ENCODE results near the gene SSBP3. TPM values are rescaled to one million over a fixed set of nuclear protein-coding genes. Genes with fewer than 3 reads are reported as not detected.
A peak's percentile ranks its signal among the peaks of the same experiment; 100 is the strongest.

SSBP3 gene
- total RNA-seq, 1 donor from 2014 or later = 21.7 TPM

- no peak for ATAC-seq
Measured at GRCh38 chr1:54375298-54375697, 30.9 kb downstream of the SSBP3 start.

GRCh38 chr1:54374766-54375165 lies 31.4 kb downstream of the SSBP3 start:
- ATAC-seq = no peak
- no peak for DNase-seq (ENCODE audit: low spot score)

More at GRCh38 chr1:54375298-54375697, 30.9 kb downstream of the SSBP3 start:
- no peak for DNase-seq (ENCODE audit: low spot score)

- ATAC-seq = peak; percentile 25
- DNase-seq (ENCODE audit: low spot score) = no peak
Measured at GRCh38 chr1:54372978-54373377, 33.2 kb downstream of the SSBP3 start.

GRCh38 chr1:54371942-54372275 lies 34.3 kb downstream of the SSBP3 start:
- ATAC-seq (peak; percentile 85), DNase-seq (ENCODE audit: low spot score) (peak; percentile 56)

GRCh38 chr1:54371038-54371941 lies 34.9 kb downstream of the SSBP3 start:
- ATAC-seq (peak; percentile 74), DNase-seq (ENCODE audit: low spot score) (peak; percentile 81)

DNA sequence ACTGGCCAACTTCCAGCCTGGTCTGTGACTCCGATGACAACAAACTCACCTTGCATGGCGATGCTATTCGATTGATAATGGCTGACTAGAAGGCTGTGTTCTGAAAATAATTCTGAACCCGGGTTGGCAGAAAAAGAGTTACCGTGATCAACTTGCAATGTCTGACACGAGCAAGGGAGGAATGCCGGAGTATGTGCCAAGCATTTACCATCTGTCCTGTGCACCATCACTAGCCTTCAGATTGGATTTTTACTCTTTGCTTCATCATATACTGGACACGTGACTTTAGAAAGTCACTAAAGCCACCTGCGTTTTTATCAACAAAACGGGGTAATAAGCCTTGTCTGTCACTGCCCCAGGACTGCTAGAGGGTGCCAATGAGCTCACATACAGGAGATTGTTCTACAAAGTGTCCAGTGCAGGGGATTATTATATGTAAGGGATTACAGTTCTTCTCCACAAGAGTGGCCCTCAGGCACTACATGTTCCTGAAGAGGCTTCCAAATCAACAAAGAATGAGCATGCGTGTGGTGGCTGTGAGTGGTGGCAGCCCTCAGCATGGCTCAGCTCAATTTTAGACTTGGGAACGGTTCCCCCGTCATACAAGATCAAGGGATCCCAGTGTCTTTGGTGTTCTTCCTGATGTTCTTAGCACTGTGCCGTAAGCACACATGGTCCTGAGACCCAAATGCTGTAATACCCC lies 35.8 kb downstream of the SSBP3 start:
- DNase-seq (ENCODE audit: low spot score) (no peak), ATAC-seq (no peak)

- ATAC-seq (no peak), DNase-seq (ENCODE audit: low spot score) (no peak)
Measured at GRCh38 chr1:54367613-54368012, 38.6 kb downstream of the SSBP3 start.

- ATAC-seq (no peak), DNase-seq (ENCODE audit: low spot score) (no peak)
Measured at GRCh38 chr1:54365847-54366246, 40.3 kb downstream of the SSBP3 start.

- DNase-seq (ENCODE audit: low spot score) = no peak
- ATAC-seq = peak; percentile 35
Measured at GRCh38 chr1:54365398-54365797, 40.8 kb downstream of the SSBP3 start.

- peak; percentile 89 for DNase-seq (ENCODE audit: low spot score)
- ATAC-seq = peak; percentile 88
Measured at GRCh38 chr1:54364995-54365394, 41.2 kb downstream of the SSBP3 start.

GRCh38 chr1:54364582-54364981 lies 41.6 kb downstream of the SSBP3 start:
- ATAC-seq (peak; percentile 76), DNase-seq (ENCODE audit: low spot score) (no peak)

- DNase-seq (ENCODE audit: low spot score) = no peak
- no peak for ATAC-seq
Measured at GRCh38 chr1:54363925-54364324, 42.3 kb downstream of the SSBP3 start.

- ATAC-seq (no peak), DNase-seq (ENCODE audit: low spot score) (no peak)
Measured at GRCh38 chr1:54362881-54363340, 43.3 kb downstream of the SSBP3 start.

- ATAC-seq = no peak
- no peak for DNase-seq (ENCODE audit: low spot score)
Measured at GRCh38 chr1:54361342-54361741, 44.9 kb downstream of the SSBP3 start.

GRCh38 chr1:54360165-54361005 lies 45.8 kb downstream of the SSBP3 start:
- ATAC-seq (peak; percentile 6), DNase-seq (ENCODE audit: low spot score) (no peak)

GRCh38 chr1:54359393-54360162 lies 46.6 kb downstream of the SSBP3 start:
- DNase-seq (ENCODE audit: low spot score) (no peak), ATAC-seq (peak; percentile 53)

DNA sequence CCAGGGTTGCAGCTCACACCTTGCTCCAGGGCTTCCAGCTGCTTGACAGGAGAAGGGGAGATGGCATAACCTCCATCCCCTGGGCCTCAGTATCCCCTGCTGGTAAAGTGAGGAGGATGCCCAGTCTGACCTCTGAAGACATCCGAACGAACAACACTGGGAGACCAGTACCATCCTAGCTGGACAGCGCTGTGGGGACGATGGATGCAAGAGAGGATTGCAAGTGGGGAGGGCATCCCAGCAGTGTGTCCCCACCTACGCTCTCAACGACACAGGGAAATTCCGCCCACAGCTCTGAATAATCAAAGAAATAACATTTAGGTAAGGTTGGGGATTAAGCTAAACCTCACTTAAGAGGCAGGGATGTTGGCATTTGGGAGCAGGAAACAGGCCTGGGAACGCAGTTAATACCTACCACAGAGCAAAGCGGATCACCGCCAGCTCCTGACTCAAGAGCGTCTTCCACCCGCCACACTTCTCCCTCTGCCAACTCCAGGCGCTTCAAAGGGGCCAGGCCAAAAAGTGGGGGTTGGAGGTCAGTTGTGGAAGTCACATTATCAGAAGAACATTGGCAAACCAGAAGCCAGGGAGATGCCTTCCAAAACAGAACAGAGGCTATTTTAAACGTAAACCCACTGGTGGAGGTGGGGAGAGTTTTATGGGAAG lies 47.6 kb downstream of the SSBP3 start:
- ATAC-seq (no peak), DNase-seq (ENCODE audit: low spot score) (no peak)

- DNase-seq (ENCODE audit: low spot score) (no peak), ATAC-seq (no peak)
Measured at GRCh38 chr1:54357967-54358366, 48.2 kb downstream of the SSBP3 start.

- DNase-seq (ENCODE audit: low spot score) = no peak
- no peak for ATAC-seq
Measured at GRCh38 chr1:54356680-54357147, 49.5 kb downstream of the SSBP3 start.

Data from left lobe of liver (tissue), 2 donors.